Measurements from ENCODE around the gene PTPRG.

- TF ChIP-seq CTCF (conservative IDR thresholded peaks at IDR 0.05; ENCODE audit: low read depth, low read length) (no peak), EZH2 (IDR thresholded peaks at IDR 0.05; ENCODE audit: borderline replicate concordance, low read depth, low read length, poor library complexity, severe bottlenecking) (no peak)
These were observed 203.9 kb downstream of the PTPRG start for GRCh38 chr3:61765157-61765876.
